Activated CD4-positive, alpha-beta T cell treated with anti-CD3 and anti-CD28 coated beads, Interleukin-2, Interleukin-4, amounts not matched to agents 100 ng/mL and 50 ng/mL, durations not matched to agents 16 hours and 8 hours (primary cell): Measurements from ENCODE around the gene TAF13.
A peak's percentile ranks its signal among the peaks of the same experiment; 100 is the strongest.
"Not testable (repeated sequence)": the region's sequence is repeated elsewhere in the genome, so short reads cannot be mapped to it uniquely, and the experiment has no call there.

ENCODE experiments used
- DNase-seq: peaks from one replicate; pipeline ENCODE4 v3.0.0-alpha.2; 2020; ENCODE audit warnings: low spot score

Gene TAF13

DNA sequence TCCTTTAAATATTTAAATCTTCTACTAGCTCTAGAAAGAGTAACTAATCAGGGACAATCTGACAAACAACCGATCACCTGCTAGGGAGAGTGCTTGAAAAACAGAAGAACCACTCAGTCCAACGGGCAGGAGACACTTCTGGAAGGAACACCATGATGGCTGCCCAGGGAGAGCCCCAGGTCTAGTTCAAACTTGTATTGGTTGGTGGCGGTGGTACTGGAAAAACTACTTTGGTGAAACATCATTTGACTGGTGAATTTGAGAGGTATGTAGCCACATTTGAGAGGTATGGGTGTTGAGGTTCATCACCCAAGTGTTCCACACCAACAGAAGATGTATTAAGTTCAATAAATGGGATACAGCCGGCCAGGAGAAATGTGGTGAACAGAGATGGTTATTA lies 29.1 kb downstream of the TAF13 start:
- no peak for DNase-seq

GRCh38 chr1:109045595-109045994 lies 30.2 kb downstream of the TAF13 start:
- DNase-seq = no peak

DNA sequence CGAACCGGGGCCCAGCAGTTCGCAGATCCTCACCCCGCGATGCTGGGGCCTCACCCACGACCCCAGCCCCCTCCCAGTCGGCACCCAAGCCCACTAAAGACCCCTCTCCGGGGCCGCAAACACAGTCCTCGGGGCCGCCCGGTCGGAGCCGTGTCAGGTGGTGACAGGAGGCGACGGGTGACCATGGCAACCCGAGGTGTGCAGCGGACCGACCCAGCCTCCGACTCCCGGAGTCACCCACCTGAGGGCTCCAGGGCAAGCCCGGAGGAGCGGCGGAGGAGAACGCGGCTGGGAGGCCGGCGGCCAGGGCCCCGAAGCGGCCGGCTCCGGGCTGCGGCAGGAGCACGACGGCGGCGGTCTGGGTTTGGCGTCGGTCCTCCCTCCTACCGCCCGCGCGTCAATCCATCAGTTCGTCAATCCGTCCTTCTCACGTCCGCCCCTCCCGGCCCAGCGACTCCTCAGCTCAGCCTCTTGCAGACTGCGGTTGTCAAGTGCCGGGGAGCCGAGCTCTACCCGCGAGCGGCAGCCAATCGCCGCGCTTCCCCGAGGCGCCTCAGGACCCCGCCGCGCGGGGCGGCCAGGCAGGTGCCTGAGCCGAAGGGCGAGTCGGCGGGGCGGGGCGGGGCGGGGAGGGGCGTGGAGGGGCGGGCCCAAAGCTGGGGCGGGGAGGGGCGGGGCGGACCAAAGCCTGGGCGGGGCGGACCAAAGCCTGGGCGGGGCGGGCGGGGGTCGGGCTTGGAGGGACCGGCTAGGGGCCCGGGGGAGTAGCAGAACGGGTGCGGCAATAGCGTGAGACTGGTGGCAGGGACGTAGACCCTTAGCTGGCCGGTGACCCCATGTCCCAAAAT lies 34.0 kb downstream of the TAF13 start, which contains the start of gene WDR47:
Gene WDR47, minus strand, starts transcription at position 482 of the 848 bp plus-strand sequence. CDS start 18,590 bp downstream, outside the sequence.
- DNase-seq = peak; percentile 97

DNA sequence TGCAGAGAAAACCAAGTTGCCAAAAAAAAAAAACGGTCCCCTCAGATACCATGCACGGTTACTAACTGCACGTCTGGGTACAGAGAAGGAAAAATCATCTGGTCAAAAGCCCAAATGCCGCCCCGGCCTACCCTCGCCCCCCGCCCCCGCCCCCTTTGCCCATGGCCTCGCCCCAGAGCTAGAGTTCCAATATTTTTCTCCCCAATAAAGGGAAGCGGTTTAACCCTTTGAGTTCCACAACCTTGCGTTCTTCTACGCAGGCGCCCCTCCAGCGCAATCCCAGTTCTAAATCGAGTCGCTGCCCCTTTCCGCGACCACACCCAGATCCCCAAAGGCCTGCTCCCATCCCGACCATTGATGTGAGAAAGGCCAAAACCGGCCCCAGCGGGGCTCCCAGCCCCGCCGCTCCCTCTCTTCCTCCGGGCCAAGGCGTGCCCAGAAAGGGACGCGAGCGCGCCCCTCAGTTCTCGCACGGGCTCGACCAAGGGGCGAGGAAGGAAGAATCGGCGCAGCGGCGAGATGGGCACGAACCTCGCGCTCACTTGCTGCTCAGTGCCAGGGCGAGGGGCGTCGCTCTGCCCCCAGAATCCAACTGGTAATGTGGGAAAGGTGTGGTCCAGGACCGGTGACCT lies 34.7 kb downstream of the TAF13 start:
- peak; percentile 21 for DNase-seq

DNA sequence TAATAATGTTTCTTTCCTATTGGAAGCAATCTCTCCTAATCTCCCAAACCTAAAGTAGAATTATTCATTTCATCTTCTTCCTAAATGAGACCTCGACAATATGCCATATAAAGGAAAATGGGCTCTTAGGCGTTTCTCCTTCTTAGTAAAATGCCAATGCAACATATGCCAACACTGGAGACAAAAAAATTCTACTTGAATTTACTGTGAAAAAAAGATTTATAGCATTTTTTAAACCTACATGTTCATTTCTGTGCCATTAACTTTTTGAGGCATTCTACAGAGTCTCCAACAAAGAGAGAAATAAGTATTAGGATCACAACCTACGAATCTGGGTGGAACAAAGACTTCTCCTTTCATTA lies 35.2 kb downstream of the TAF13 start:
- no peak for DNase-seq

DNA sequence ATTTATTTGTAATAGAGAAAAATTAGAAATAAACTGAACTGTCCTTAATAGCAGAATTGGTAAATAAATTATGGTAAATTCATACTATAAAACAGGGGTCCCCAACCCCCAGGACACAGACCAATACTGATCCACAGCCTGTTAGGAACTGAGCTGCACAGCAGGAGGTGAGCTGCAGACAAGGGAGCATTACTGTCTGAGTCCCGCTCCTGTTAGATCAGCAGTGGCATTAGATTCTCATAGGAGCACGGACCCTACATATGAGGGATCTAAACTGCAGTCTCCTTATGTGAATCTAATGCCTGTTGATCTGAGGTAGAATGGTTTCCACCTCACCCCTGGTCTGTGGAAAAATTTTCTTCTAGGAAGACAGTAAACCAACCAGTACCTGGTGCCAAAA lies 41.4 kb downstream of the TAF13 start:
- DNase-seq = no peak

DNA sequence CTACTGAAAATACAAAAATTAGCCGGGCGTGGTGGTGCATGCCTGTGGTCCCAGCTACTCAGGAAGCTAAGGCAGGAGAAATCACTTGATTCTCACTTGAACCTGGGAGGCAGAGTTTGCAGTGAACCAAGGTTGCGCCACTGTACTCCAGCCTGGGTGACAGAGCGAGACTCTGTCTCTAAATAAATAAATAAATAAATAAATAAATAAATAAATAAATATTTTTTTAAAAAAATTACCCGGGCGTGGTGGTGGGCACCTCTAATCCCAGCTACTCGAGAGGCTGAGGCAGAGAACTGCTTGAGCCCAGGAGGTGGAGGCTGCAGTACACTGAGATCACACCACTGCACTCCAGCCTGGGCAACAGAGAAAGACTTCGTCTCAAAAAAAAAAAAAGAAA lies 46.3 kb downstream of the TAF13 start:
- DNase-seq = not testable (repeated sequence)

DNA sequence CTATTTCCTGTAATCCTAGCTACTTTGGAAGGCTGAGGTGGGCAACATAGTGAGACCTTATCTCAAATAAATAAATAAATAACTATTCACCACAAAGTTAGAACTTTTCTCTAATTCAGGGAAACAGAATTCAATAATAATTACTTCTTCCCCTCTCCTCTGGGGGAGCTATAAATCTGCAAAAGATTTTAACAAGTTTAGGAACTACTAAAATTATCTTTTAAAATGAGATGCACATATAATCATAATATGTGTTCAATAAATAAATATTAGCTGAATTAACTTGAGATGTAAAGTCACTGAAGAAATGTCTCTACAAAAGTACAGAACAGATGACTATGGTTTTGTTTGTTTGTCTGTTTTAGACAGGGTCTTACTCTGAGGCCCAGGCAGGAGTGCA lies 48.0 kb downstream of the TAF13 start:
- DNase-seq = no peak

GRCh38 chr1:109025694-109026093 lies 50.1 kb downstream of the TAF13 start:
- no peak for DNase-seq

- no peak for DNase-seq
Observed at GRCh38 chr1:109024646-109025045, 51.2 kb downstream of the TAF13 start.

- no peak for DNase-seq
Observed at GRCh38 chr1:109020693-109021257, 55.0 kb downstream of the TAF13 start.

GRCh38 chr1:109017719-109018118 lies 58.1 kb downstream of the TAF13 start:
- not testable (repeated sequence) for DNase-seq

DNA sequence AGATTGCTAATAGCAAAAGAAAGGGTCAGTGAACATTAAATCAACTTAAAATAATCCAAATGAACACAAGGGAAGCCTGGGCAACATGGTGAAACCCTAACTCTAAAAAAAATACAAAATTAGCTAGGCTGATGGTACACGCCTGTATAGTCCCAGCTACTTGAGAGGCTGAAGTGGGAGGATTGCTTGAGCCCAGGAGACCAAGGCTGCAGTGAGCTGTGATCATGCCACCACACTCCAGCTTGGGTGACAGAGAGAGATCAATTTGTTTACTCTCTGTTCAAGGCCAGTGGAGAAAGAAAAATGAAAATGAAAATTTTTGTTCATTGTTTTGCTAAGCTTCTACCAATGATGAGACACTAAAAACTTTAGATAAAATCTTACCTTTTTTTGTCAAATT lies 58.7 kb downstream of the TAF13 start:
- no peak for DNase-seq
